Smooth muscle cell (in vitro differentiated cells): ENCODE results near the gene CDK5RAP3. TPM values are rescaled to one million over a fixed set of nuclear protein-coding genes. Genes with fewer than 3 reads are reported as not detected.

Source experiments
- DNase-seq: peaks from one replicate; lab custom pipeline; 2025; ENCODE audit not compliant: unreplicated experiment; lab: John Stamatoyannopoulos, UW
- H2AFZ ChIP-seq: fragments of 200-600 bp; sonication (generic); 2 replicates; pipeline ENCODE4 v1.6.0; 2016; ENCODE audit warnings: antibody characterized with exemption, low read depth, mild to moderate bottlenecking
- H3F3A ChIP-seq: fragments of 200-600 bp; sonication (generic); 2 replicates; pipeline ENCODE4 v1.6.0; 2017; ENCODE audit warnings: antibody characterized with exemption, low read depth
- H3K27ac ChIP-seq: fragments of 200-600 bp; sonication (generic); 2 replicates; pipeline ENCODE4 v1.5.1; 2016; ENCODE audit warnings: low read depth, mild to moderate bottlenecking
- H3K27me3 ChIP-seq: fragments of 200-600 bp; sonication (generic); 2 replicates; pipeline ENCODE4 v1.6.1; 2016; ENCODE audit warnings: low read depth, mild to moderate bottlenecking
- H3K36me3 ChIP-seq: fragments of 200-600 bp; sonication (generic); 2 replicates; pipeline ENCODE4 v1.5.1; 2016; ENCODE audit warnings: low read depth
- H3K4me1 ChIP-seq: fragments of 200-600 bp; sonication (generic); 2 replicates; pipeline ENCODE4 v1.5.1; 2016; ENCODE audit warnings: low read depth
- H3K4me2 ChIP-seq: fragments of 200-600 bp; sonication (generic); 2 replicates; pipeline ENCODE4 v1.6.0; 2016; ENCODE audit warnings: mild to moderate bottlenecking
- H3K4me3 ChIP-seq: fragments of 200-600 bp; sonication (generic); 2 replicates; pipeline ENCODE4 v1.5.1; 2016; ENCODE audit warnings: mild to moderate bottlenecking
- H3K79me2 ChIP-seq: fragments of 200-600 bp; sonication (generic); 2 replicates; pipeline ENCODE4 v1.6.0; 2016; ENCODE audit warnings: low read depth, mild to moderate bottlenecking
- H3K9ac ChIP-seq: fragments of 200-600 bp; sonication (generic); 2 replicates; pipeline ENCODE4 v1.6.0; 2016; ENCODE audit warnings: low read depth
- H3K9me3 ChIP-seq: fragments of 200-600 bp; sonication (generic); replicated peaks from 2 replicates; pipeline ENCODE4 v1.5.1; 2016; ENCODE audit warnings: low read depth
- H4K20me1 ChIP-seq: fragments of 200-600 bp; sonication (generic); 2 replicates; pipeline ENCODE4 v1.6.0; 2016; ENCODE audit warnings: low read depth
- WGBS: methylation state at CpG from one replicate; pipeline ENCODE4 v1.1.7; 2016; ENCODE audit warnings: low lambda C conversion rate; 5-methylcytosine and 5-hydroxymethylcytosine counted together
- polyA plus RNA-seq: library from polyadenylated mRNA; unstranded; fragments of >200 nt; fragmentation: Nextera tagmentation; extraction: Ambion mirVana; gene quantifications from 2 replicates; pipeline ENCODE4 v1.2.1, GENCODE V29; 2016
- total RNA-seq: library from RNA; depleted of rRNA; stranded (reverse); fragments of >200 nt; gene quantifications from 2 replicates; pipeline ENCODE4 v1.2.3, GENCODE V29; 2014
- TF ChIP-seq, protein P1 (sequence below): fragments of 200-600 bp; sonication (generic); IDR thresholded peaks from 2 replicates; pipeline ENCODE4 v1.5.1; 2017; ENCODE audit warnings: borderline replicate concordance, mild to moderate bottlenecking, antibody characterized with exemption; ENCODE audit not compliant: insufficient read depth, poor library complexity, severe bottlenecking

The CDK5RAP3 gene
- total and polyA plus RNA-seq, 2 experiments from 2014 or later: 79.6 to 119 TPM

DNA sequence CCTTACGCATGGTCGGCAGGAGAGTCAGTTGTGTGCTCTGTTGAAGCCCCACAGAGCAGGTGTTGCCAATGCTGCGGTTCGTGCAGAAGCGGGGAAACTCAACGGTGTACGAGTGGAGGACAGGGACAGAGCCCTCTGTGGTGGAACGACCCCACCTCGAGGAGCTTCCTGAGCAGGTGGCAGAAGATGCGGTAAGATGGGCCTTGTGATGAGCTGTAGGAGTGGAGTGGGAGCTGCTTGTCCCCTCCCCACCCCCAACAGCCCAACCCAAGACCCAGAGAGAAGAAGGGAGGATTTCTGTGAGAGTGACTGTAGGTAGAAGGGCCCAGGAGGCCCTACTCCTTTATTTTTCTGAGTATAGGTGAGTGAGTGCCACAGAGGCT, 4.9 kb downstream of the CDK5RAP3 start:
- H3K9ac ChIP-seq: no peak overlapping the region
- DNase-seq: no peak
- no peak overlapping the region for H3K4me2 ChIP-seq
- H3K36me3 ChIP-seq: no peaks in the 10 kb centered on the region
- peaks cover 9% of the 10 kb centered on the region for H3K4me1 ChIP-seq
- no peak overlapping the region for H3K27ac ChIP-seq
- TF ChIP-seq, protein P1, sequence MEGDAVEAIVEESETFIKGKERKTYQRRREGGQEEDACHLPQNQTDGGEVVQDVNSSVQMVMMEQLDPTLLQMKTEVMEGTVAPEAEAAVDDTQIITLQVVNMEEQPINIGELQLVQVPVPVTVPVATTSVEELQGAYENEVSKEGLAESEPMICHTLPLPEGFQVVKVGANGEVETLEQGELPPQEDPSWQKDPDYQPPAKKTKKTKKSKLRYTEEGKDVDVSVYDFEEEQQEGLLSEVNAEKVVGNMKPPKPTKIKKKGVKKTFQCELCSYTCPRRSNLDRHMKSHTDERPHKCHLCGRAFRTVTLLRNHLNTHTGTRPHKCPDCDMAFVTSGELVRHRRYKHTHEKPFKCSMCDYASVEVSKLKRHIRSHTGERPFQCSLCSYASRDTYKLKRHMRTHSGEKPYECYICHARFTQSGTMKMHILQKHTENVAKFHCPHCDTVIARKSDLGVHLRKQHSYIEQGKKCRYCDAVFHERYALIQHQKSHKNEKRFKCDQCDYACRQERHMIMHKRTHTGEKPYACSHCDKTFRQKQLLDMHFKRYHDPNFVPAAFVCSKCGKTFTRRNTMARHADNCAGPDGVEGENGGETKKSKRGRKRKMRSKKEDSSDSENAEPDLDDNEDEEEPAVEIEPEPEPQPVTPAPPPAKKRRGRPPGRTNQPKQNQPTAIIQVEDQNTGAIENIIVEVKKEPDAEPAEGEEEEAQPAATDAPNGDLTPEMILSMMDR: no peak
- no peaks in the 10 kb centered on the region for H3K9me3 ChIP-seq
- H3F3A ChIP-seq: no peaks in the 10 kb centered on the region
- peaks cover 12% of the 10 kb centered on the region for H3K79me2 ChIP-seq
- no peak overlapping the region for H3K4me3 ChIP-seq
- no peaks in the 10 kb centered on the region for H3K27me3 ChIP-seq
- no peak overlapping the region for H2AFZ ChIP-seq
- H4K20me1 ChIP-seq: no peaks in the 10 kb centered on the region
- 93% methylated on average over 10 of the region's 10 CpGs for WGBS

DNA sequence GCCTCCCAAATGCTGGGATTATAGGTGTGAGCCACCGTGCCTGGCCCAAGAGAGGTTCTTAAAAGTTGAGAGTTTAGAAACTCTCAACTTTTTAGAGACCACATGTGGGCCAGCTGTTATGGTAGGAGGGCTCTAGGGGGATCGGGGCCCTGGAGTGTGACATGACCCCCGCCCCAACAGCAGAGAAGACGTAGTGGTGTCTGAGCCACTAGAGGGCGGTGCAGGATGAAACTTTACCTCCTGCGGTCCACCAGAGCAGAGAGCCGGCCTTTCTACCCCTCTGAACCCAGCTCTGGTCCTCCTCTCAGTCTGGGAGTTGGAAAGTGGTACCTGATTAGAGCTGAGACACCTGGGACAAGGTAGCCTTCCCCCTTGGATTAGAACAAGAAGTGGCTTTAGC, 7.4 kb downstream of the CDK5RAP3 start:
- Histone ChIP-seq H3K27ac (no peak overlapping the region), H3K36me3 (no peaks in the 10 kb centered on the region), H3K9ac (no peak overlapping the region), H3K4me1 (no peaks in the 10 kb centered on the region), H2AFZ (no peak overlapping the region), H4K20me1 (no peaks in the 10 kb centered on the region), H3K4me3 (no peak overlapping the region), H3F3A (no peaks in the 10 kb centered on the region), H3K9me3 (no peaks in the 10 kb centered on the region), H3K4me2 (no peak overlapping the region), H3K79me2 (no peaks in the 10 kb centered on the region), H3K27me3 (no peaks in the 10 kb centered on the region)
- TF ChIP-seq, protein P1: peak; percentile 73
- WGBS: 19% methylated on average over 7 of the region's 7 CpGs
- peak; percentile 6 for DNase-seq

DNA sequence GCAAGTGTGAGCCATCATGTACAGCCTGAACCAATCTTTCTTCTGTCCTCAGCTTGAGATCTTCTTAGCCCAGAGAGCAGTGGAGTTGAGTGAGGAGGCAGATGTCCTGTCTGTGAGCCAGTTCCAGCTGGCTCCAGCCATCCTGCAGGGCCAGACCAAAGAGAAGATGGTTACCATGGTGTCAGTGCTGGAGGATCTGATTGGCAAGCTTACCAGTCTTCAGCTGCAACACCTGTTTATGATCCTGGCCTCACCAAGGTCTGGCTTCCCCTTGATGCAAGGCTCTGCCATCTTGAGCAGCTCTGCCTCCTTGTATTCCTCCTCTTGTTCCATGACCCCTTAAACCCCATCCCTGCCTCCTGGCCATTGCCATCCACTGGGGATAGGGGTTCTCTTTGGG, 9.6 kb downstream of the CDK5RAP3 start:
- Histone ChIP-seq H3K36me3 (no peaks in the 10 kb centered on the region), H2AFZ (no peak overlapping the region), H3K4me3 (no peak overlapping the region), H3K9ac (no peak overlapping the region), H4K20me1 (no peaks in the 10 kb centered on the region), H3K79me2 (no peaks in the 10 kb centered on the region), H3K4me2 (no peak overlapping the region), H3K27ac (no peak overlapping the region), H3F3A (no peaks in the 10 kb centered on the region), H3K9me3 (no peaks in the 10 kb centered on the region), H3K4me1 (no peaks in the 10 kb centered on the region), H3K27me3 (no peaks in the 10 kb centered on the region)
- DNase-seq: no peak
- TF ChIP-seq, protein P1: no peak

DNA sequence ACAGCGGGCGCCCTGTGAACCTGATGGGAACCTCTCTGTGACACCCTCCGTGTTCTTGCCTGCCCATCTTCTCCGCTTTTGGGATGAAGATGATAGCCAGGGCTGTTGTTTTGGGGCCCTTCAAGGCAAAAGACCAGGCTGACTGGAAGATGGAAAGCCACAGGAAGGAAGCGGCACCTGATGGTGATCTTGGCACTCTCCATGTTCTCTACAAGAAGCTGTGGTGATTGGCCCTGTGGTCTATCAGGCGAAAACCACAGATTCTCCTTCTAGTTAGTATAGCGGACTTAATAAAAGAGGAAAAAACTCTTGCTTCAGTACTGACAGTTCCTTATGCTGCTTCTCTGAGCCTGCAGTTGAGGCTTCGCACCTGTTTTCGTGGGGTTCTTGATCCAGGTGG, 10.5 kb downstream of the CDK5RAP3 start:
- no peak overlapping the region for H3K9ac ChIP-seq
- H3K36me3 ChIP-seq: no peaks in the 10 kb centered on the region
- DNase-seq: no peak
- no peak overlapping the region for H3K4me2 ChIP-seq
- H3K9me3 ChIP-seq: no peaks in the 10 kb centered on the region
- H2AFZ ChIP-seq: no peak overlapping the region
- H3K27me3 ChIP-seq: no peaks in the 10 kb centered on the region
- no peak overlapping the region for H3K4me3 ChIP-seq
- H3F3A ChIP-seq: no peaks in the 10 kb centered on the region
- no peak overlapping the region for H3K27ac ChIP-seq
- peaks cover 8% of the 10 kb centered on the region for H3K4me1 ChIP-seq
- TF ChIP-seq, protein P1: no peak
- H4K20me1 ChIP-seq: no peaks in the 10 kb centered on the region
- no peaks in the 10 kb centered on the region for H3K79me2 ChIP-seq
- 97% methylated on average over 9 of the region's 9 CpGs for WGBS
